ENCODE results near the gene RPL3.
A peak's percentile ranks its signal among the peaks of the same experiment; 100 is the strongest.
"Not testable (repeated sequence)": the region's sequence is repeated elsewhere in the genome, so short reads cannot be mapped to it uniquely, and the experiment has no call there.

The RPL3 gene

DNA sequence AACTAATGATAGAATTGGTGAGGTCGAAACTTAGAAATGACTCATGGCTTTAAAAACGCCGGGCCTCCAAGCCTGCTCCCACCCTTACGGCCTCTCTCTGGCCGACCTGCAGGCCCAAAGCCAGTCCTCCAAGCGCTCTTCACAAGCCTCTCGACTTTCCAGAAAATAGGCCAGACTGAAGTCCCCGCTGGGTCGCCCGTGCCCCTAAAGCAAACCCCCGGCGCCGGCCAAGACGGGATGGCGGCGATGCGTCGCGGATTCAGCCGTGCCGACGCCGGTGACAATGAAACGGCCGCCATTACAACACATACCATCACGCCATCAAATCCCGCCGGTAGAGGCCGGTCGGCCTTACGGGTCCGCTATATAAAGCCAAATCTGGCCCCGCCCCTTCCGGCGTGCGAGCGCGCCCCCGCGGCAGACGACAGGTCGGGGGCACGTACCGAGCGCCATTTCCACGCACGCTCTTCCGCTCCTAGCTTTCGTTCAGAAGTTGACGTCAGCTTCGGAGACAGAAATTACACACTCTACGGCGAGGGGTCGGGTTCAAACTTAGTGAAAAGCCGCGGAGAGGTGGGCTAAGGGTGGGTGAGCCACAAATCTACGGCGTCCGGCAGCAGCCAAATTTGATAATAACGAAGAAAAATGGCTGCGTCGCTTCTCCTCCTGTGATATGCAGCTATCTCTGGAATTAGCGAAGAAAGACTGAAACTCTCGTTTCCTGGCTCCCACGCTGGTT is at the start of gene RPL3:
RPL3 (minus strand) TSS at position 340 of the 739 bp plus-strand sequence; CDS start at position 314, 26 bp downstream.
- peak; percentile 98 for DNase-seq

DNA sequence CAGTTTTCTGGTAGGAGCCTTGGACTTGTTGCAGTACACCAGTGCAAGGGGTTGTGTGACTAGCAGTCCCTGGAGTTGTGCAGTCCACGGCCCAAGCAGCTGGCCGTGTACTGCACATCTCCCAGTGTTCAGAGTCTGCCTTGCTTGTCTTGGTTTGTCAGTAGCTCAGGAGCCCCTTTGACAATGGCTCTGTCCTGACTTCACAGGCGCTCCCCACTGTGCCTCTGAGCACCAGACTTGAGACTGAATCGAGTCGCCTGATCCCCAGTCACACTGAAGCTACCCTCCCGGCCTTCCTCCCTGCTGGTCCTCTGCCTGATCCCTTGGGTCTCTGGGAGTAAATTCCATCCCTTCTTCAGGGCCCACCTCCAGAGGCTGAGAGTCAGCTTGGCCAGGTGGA is 49.8 kb upstream of the RPL3 start:
- no peak for DNase-seq

DNA sequence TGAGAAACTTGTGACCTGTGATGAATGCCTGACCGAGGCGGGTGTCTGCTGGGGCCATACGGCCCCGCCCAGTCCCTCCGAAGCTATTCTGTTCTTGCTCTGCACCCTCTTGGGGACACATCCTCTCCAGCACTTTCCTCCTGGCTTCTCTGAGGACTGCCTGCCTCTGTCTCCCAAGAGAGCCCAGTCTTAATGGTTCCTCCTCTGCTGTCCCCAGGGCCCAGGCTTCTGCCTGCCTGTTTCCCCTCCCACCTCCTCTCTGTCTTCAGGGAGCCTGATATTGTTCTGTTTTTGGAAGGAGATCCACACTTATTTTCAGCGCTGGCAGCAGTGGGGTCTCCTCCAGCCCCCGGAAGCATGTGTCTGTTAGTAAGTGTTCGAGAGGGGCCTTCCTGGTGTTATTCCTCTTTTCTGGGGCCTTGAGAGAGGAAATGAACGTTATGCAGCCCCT is 49.1 kb upstream of the RPL3 start:
- no peak for DNase-seq

DNA sequence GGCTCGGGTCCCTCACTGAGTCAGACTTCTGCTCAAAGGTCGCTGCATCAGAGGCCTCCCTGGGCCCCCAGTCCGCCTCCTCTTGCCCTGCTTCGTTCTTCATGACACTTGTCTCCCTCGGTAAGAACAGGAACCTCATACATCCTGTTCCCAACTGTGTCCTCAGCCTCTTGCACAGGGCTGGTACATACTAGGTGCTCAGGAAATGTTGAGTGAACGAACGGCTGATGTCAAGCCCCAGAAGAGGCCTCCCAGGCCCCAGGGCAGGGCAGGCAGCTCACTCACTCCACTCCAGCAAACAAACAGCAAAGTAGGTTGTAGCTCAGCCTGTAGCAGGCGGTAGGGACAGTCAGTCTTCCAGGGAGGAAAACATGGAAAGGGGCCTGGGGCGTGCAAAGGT is 47.6 kb upstream of the RPL3 start:
- no peak for DNase-seq

DNA sequence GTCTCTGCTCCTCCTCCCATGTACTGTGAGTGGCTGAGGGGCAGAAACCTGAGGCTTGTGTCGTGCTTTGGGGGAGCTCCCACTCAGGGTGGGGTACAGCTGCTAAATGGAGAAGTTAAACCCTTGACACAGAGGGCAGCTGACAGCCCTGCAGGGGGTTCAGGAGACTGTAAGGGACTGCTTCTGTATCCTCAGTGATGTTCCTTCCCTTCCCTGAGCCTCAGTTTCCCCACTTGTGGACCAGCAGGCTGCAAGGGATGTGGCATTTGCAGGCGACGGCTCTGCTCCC is 46.0 kb upstream of the RPL3 start:
- DNase-seq: no peak

DNA sequence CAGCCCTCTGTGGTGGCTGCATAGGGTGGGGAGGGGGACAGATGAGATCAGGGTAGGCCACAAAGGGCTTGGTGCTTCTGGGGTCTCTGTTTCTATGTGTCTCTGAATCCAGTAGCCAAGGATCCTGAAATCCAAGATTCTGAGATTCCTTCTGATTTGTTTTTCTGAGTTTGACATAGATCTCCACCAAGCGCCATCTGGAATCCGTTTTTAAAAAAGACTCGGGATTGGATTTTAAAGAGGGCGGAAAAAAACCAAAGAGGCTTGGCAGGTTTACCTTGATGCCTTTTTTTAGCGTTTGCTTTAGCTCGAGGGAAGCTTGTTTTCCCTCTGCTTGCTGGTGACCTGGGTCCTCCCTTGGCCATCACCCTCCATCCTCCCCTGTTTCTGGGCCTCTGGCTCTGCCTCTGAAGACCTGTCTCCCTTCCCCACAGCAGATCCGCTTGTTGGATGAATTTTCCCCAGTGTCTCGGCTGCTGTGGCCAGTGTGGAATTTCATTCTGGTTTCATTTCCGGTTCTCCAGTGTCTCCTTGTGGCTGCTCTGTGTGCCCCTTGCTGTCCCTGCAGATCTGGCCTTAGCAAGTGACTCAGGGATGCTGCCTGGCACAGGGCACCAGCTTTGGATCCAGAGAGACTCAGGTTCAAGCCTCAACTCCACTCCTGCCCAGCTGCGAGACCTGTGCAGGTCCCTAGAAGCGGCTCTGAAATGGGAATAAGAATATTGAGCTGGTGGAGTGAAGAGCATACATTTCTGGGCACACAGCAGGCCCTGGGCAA is 45.5 kb upstream of the RPL3 start:
- no peak for DNase-seq

DNA sequence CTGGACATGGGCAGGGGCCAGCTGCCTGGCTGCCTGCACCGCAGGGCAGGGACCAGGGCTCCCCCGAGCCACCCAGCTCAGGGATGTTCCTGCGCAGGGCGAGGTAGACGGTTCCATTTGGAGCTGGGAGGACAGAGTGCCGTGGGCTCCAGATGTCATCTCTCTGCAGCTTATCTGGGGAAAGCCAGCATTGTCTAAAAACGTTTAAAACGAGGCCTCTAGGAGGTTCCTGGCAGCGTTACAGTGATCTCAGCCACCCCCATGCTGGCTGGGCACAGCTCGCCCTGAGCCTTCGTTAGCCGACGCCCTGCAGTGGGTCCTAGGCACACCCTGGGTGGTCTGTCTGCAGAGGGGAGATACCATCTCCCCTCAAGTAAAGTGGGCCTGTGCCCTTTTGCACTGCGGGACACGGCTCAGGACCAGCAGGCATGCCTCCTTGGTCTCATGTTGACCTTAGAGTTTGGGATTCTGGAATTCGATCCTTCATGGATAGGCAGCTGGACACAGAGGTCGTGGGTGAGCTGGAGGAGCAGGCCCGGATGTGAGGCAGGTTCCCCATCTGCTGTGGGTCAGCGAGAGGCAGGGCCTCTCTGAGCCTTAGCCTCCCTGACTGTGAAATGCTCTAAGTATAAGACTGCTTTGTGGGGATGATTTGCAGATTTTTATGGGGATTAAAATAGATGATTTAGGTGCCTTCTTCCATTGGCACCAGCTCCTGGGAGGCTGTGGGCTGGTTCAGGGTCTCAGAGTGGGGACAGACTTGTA is 44.5 kb upstream of the RPL3 start:
- DNase-seq: no peak

DNA sequence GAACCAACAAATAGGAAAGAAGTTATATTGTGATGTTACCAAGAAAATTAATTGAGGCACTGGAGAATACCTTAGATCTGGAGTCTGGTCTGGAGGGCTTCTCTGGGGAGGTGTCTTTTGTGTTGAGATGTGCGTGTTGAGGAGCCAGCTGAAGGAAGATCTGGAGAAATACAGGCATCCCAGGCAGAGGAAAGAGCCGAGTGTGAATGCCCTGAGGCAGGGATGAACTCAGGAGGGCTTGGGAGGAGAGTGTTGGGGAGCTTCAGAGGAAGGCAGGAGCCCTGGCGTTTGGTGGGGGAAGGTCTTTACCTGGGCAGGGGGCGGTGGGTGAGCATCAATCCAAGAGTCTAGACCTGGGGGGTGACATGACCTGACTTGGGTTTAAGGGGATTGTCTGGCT is 43.5 kb upstream of the RPL3 start:
- DNase-seq: no peak

DNA sequence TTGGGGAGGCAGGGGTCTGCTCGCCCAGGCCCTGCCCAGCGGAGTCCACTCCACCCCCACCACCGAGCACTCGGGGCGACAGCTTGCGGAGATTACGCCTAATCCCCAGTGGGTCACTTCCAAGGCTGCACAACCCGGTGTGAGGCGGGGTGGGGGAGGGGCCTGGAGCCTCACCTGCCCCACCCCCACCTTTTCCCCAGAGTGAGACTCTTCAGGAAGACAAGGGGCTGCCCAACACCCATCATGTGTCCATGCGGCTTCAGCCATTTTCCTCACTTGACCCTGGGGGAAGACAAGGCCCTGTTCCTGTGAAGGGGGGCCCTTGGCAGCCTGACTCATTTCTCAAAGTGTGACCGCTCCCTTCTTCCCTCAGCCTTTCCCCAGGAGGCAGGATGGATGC is 42.8 kb upstream of the RPL3 start:
- no peak for DNase-seq

DNA sequence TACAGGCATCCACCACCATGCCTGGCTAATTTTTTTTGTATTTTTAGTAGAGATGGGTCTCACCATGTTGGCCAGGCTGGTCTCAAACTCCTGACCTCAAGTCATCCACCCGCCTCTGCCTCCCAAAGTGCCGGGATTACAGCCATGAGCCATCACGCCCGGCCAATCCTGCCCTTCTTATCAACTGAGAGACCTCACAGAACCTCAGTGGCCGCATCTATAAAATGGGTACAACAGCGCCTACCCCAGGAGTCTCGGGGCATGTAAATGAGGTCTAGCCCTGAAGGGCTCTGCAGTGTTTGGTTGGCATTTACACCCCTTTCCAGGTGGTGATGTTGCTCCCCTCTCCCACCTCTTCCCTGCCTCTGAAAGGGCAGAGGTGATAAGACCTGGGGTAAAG is 42.1 kb upstream of the RPL3 start:
- DNase-seq: no peak

DNA sequence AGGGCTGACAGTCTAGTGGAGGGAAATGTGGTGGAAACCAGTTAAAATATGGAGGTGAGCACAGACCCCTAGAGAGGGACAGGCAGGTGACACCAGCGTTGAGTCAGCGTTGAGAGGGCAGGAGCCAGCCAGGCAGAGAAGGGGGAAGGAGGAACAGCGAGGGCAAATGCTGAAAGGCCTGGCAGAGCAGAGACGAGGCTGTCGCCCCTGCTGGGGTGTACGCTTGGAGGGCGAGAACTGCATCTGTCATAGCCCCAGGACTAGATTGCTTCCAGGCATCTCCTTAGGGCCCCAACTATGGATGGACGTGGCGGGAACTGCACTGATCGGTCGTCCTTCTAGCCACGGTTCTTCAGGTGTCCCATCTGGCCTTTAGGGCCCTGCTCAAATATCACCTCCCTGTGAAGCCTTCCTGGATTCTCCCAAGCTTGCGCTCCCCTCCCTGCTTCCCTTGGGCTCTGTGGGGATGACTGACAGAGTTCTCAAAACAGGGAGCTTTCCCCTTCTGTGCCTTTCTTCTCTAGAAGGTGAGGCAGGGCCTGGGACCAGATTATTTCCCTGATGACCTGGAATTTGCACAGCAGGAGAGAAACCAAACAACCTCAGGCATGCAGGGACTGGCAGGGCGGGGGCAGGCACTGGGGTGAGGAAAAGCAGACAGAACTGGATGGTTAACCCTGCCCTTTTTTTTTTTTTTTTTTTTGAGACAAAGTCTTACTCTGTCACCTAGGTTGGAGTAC is 41.4 kb upstream of the RPL3 start:
- no peak for DNase-seq

DNA sequence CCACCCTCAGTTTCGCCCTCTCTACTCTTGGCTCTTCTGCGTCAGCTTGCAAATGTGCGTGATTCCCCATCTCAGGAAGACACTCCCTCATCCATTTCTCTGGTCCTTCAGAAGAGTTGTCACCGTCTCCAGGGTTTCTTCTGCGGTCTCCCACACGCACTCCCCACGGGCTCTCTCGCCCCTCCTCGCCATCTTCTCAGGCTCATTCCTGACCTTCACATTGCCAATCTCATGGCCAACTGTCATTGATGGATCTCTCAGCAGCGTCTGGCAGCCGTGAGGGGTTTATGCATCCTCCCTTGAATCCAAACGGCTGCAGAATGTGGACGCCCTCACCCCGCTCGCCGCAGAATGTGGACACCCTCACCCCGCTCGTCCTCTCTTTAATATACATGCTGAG is 40.8 kb upstream of the RPL3 start:
- DNase-seq: no peak

DNA sequence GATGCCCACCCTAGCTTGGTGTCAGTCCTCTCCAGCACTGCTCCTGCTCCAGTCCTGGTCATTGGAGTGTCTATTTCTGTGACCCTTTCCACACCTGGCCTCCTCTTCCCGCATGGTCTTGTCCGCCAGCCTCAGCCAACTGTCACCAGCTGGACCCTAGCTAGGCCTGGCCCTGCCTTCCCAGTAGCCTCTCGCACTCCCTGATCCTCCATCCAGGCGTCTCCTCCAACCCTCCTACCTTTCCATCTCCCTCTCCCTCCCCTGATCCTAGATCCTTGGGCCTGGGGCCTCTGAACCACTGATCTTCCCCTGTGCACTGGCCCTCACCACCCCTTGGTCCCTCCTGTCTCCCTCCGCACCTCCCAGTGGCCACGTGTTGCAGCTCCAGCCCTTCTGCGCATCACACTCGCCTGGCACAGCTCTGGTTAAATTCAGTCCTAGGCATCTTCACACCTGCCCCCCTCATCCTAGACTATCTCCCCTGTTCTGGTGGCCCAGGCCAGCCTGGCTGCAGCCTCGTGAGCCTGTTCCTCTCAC is 40.3 kb upstream of the RPL3 start:
- DNase-seq: no peak

DNA sequence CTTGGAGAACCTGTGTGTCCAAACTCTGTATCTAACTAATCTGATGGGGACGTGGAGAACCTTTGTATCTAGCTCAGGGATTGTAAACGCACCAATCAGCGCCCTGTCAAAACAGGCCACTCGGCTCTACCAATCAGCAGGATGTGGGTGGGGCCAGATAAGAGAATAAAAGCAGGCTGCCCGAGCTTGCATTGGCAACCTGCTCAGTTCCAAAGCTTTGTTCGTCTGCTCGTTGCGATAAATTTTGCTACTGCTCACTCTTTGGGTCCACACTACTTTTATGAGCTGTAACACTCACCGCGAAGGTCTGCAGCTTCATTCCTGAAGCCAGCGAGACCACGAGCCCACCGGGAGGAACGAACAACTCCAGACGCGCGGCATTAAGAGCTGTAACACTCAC is 38.8 kb upstream of the RPL3 start:
- DNase-seq: not testable (repeated sequence)

DNA sequence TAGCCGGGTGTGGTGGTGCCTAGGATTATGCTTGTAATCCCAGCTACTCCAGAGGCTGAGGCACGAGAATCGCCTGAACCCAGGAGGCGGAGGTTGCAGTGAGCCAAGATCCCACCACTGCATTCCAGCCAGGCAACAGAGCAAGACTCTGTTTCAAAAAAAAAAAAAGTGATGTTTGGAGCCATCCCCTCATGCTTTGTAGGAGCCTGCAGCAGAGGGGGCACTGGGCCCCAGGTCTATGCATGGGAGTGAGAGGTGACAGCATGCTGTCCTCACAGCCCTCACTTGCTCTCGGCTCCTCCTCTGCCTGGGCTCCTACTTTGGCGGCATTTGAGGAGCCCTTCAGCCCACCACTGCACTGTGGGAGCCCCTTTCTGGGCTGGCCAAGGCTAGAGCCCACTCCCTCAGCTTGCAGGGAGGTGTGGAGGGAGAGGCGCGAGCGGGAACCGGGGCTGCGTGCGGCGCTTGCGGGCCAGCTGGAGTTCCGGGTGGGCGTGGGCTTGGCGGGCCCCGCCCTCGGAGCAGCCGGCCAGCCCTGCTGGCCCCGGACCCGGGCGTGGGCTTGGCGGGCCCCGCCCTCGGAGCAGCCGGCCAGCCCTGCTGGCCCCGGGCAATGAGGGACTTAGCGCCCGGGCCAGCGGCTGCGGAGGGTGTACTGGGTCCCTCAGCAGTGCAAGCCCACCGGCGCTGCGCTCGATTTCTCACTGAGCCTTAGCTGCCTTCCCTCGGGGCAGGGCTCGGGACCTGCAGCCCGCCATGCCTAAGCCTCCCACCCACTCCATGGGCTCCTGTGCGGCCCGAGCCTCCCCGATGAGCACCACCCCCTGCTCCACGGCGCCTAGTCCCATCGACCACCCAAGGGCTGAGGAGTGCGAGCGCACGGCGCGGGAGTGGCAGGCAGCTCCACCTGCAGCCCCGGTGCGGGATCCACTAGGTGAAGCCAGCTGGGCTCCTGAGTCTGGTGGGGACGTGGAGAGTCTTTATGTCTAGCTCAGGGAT is 38.0 kb upstream of the RPL3 start:
- DNase-seq: not testable (repeated sequence)

DNA sequence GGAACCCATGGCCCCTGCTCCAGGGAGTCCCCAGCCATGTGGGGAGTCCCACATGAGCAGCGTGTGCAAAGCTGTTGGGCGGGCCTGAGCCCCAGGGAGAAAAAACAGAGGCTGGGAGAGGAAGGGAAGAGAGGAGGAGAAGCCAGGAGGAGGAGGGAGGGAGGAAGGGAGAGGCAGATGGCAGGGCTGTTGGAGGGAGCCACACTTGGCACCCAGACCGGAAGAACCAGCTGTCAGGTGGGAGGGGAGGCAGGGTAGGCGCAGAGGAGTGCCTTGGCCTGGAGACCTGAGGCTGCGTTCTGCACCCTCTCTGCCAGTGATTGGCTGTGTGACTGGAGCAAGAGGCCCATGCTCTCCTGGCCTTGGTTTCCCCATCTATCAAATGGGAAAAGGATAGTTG is 37.0 kb upstream of the RPL3 start:
- DNase-seq: peak; percentile 32

DNA sequence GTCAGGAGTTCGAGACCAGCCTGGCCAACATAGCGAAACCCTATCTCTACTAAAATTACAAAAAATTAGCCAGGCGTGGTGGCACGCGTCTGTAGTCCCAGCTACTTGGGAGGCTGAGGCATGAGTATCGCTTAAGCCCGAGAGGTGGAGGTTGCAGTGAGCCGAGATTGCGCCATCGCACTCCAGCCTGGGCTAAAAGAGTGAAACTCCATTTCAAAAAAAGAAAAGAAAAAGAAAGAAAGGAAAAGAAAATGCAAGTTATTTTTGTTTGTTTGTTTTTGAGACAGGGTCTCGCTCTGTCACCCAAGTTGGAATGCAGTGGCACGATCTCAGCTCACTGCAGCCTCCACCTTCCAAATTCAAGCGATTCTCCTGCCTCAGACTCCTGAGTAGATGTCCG is 36.4 kb upstream of the RPL3 start:
- not testable (repeated sequence) for DNase-seq

DNA sequence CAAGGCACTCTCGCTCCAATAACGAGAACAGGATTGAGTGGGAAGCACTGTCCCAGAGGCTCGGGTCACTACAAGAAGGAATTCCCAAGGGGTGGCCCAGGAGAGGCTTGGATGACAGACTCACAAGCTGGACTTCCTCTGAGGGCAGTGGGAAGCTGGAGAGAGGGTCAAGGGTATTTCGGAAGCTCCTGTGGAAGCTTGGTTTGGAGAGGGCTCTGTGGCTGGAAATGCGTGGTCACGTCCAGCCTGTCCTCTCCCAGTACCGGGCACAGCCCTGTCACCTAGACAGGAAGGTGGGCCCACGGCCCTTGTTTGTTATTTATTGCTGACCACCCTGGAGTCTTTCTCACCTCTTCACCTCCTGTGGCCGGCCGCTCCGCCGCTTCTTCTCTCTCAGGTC is 35.7 kb upstream of the RPL3 start:
- no peak for DNase-seq

DNA sequence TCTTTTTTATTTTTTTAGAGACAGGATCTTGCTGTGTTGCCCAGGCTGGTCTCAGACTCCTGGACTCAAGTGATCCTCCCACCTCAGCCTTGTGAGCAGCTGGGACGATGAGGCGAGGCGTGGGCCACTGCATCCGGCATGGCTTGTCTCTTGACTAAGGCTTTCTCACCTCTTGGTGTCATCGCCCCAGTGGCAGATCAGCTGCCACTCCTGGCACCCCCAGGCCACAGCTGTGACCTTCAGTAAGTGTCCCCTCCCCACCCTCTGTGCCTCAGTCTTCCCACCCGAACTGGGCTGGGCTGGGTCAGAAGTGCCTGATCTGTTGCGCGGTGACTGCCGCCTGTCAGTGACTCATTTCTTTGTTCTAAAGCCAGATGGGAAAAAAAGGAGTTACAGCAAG is 33.9 kb upstream of the RPL3 start:
- DNase-seq: no peak

DNA sequence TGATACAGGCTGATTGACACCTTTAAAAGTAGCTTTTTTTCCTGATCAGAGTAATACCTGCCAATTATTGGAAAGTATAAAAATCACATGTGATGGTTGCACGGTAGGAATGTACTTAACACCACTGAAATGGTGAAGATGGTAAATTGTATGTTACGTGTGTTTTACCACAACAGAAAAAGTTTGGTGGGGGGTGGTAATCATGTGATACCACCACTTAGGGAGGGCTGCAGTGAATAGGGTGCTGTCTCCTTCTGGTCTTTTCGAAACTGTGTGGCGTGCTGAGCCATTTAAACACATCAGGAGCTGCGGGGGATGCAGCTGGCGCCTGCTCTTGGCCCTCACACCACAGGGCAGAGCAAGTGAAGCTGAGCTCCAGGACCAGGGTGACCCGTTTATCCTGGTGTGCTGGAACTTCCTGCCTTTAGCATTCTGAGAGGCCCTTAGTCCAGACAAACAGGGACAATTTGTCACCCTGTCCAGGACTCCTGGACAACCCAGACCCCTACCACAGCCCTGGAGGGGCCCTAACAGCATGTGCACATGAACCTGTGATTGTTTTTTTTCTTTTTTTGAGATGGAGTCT is 33.0 kb upstream of the RPL3 start:
- DNase-seq: no peak

DNA sequence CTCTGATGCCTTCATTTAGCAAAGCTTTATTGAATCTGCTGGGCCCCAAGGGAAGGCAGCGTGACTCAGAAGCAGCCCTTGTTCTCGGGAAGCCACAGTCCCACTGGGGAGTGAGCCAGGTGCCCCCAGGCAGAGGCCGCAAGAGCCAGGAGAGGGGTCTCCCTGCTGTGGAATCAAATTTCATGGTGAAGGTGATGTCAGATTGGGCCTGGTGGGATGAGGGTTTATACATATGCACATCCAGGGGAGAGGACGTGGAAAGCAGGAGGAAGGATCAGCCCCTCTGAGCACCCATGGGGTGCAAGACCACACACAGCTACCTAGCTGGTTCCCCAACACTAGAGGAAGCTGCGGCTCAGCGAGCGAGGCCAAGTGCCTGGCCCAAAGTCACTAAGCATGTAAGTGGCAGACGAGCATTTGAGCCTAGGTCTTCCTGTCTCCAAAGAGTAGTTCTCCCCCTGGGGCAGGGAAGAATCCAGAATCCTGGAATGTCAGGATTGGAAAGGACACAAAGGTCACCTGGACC is 32.3 kb upstream of the RPL3 start:
- DNase-seq: no peak

All from RPMI8226 (cell line).